H9 (cell line): ENCODE data around the gene TMEM184B. TPM values are rescaled to one million over a fixed set of nuclear protein-coding genes. Genes with fewer than 3 reads are reported as not detected.

Experiments used
- DNase-seq: peaks from one replicate; pipeline ENCODE4 v3.0.0-alpha.2; 2017
- H2AFZ ChIP-seq: one replicate; pipeline ENCODE4 v1.6.1; 2013; ENCODE audit warnings: mild to moderate bottlenecking, low read length, control low read depth, moderate library complexity
- H2AK5ac ChIP-seq: 2 replicates; pipeline ENCODE4 v1.6.1; 2013; ENCODE audit warnings: low read length, control low read depth, mixed read lengths; ENCODE audit not compliant: insufficient read length
- H2BK120ac ChIP-seq: one replicate; pipeline ENCODE4 v1.6.1; 2013; ENCODE audit warnings: low read depth, mild to moderate bottlenecking, low read length, control low read depth, inconsistent platforms; ENCODE audit not compliant: poor library complexity, severe bottlenecking
- H2BK12ac ChIP-seq: 2 replicates; pipeline ENCODE4 v1.6.1; 2013; ENCODE audit warnings: low read length, control low read depth, mixed read lengths, low read depth; ENCODE audit not compliant: insufficient read length
- H2BK15ac ChIP-seq: 2 replicates; pipeline ENCODE4 v1.6.1; 2013; ENCODE audit warnings: low read depth, low read length, control low read depth
- H2BK20ac ChIP-seq: one replicate; pipeline ENCODE4 v1.6.1; 2013; ENCODE audit warnings: low read depth, mild to moderate bottlenecking, low read length, control low read depth, inconsistent platforms; ENCODE audit not compliant: poor library complexity, severe bottlenecking
- H2BK5ac ChIP-seq: 2 replicates; pipeline ENCODE4 v1.6.1; 2013; ENCODE audit warnings: low read length, control low read depth, mixed read lengths; ENCODE audit not compliant: insufficient read length
- H3K14ac ChIP-seq: 2 replicates; pipeline ENCODE4 v1.6.1; 2013; ENCODE audit warnings: low read length, control low read depth; ENCODE audit not compliant: insufficient read depth
- H3K18ac ChIP-seq: 2 replicates; pipeline ENCODE4 v1.6.1; 2013; ENCODE audit warnings: low read depth, mild to moderate bottlenecking, mixed read lengths, low read length, control low read depth; ENCODE audit not compliant: insufficient read length
- H3K23ac ChIP-seq: 2 replicates; pipeline ENCODE4 v1.6.1; 2013; ENCODE audit warnings: low read length, control low read depth, mixed read lengths, low read depth; ENCODE audit not compliant: insufficient read length
- H3K23me2 ChIP-seq: 2 replicates; pipeline ENCODE4 v1.6.1; 2013; ENCODE audit warnings: low read depth, mild to moderate bottlenecking, mixed read lengths, low read length, control low read depth; ENCODE audit not compliant: insufficient read length, poor library complexity, severe bottlenecking
- H3K27ac ChIP-seq: 2 replicates; pipeline ENCODE4 v1.5.1; 2013; ENCODE audit warnings: low read length, control low read depth, mixed read lengths, low read depth; ENCODE audit not compliant: insufficient read length
- H3K27me3 ChIP-seq: 2 replicates; pipeline ENCODE4 v1.6.1; 2013; ENCODE audit warnings: low read length, control low read depth, inconsistent platforms; ENCODE audit not compliant: insufficient read depth
- H3K4ac ChIP-seq: 2 replicates; pipeline ENCODE4 v1.6.1; 2013; ENCODE audit warnings: low read depth, mild to moderate bottlenecking, control low read depth, inconsistent platforms, low read length, moderate library complexity
- H3K4me1 ChIP-seq: 2 replicates; pipeline ENCODE4 v1.6.1; 2013; ENCODE audit warnings: low read length, control low read depth, inconsistent platforms; ENCODE audit not compliant: insufficient read depth
- H3K4me2 ChIP-seq: 2 replicates; pipeline ENCODE4 v1.6.1; 2013; ENCODE audit warnings: low read length, control low read depth, mixed read lengths; ENCODE audit not compliant: insufficient read length, insufficient read depth
- H3K56ac ChIP-seq: 2 replicates; pipeline ENCODE4 v1.6.1; 2013; ENCODE audit warnings: low read depth, mild to moderate bottlenecking, mixed read lengths, low read length, control low read depth; ENCODE audit not compliant: insufficient read length
- H3K79me1 ChIP-seq: 2 replicates; pipeline ENCODE4 v1.6.1; 2013; ENCODE audit warnings: low read depth, mild to moderate bottlenecking, moderate library complexity, low read length, control low read depth, inconsistent platforms; ENCODE audit not compliant: insufficient read depth, poor library complexity, severe bottlenecking
- H3K79me2 ChIP-seq: 2 replicates; pipeline ENCODE4 v1.6.1; 2013; ENCODE audit warnings: low read length, control low read depth, inconsistent platforms; ENCODE audit not compliant: insufficient read depth
- H3K9ac ChIP-seq: 2 replicates; pipeline ENCODE4 v1.6.1; 2013; ENCODE audit warnings: low read length, control low read depth, mixed read lengths; ENCODE audit not compliant: insufficient read length; ENCODE audit errors: extremely low read depth
- H3K9me3 ChIP-seq: one replicate; pipeline ENCODE4 v1.6.1; 2013; ENCODE audit warnings: low read depth, low read length, inconsistent platforms; ENCODE audit not compliant: control insufficient read depth
- H3T11ph ChIP-seq: one replicate; pipeline ENCODE4 v1.6.1; 2013; ENCODE audit warnings: mild to moderate bottlenecking, low read length, control low read depth, inconsistent platforms
- H4K20me1 ChIP-seq: one replicate; pipeline ENCODE4 v1.6.1; 2013; ENCODE audit not compliant: control insufficient read depth, insufficient read length, insufficient read depth
- H4K5ac ChIP-seq: 2 replicates; pipeline ENCODE4 v1.6.1; 2013; ENCODE audit warnings: low read depth, mild to moderate bottlenecking, mixed read lengths, low read length, control low read depth; ENCODE audit not compliant: insufficient read length
- H4K8ac ChIP-seq: replicated peaks from 2 replicates; pipeline ENCODE4 v1.6.1; 2013; ENCODE audit warnings: low read length, control low read depth, mixed read lengths, low read depth; ENCODE audit not compliant: insufficient read length
- H4K91ac ChIP-seq: 2 replicates; pipeline ENCODE4 v1.6.1; 2013; ENCODE audit warnings: low read depth, mild to moderate bottlenecking, moderate library complexity, mixed read lengths, low read length, control low read depth; ENCODE audit not compliant: insufficient read length
- H3K27ac Mint-ChIP-seq, 3 experiments: 2 replicates in 2 of 3; 3 replicates in 1 of 3; pipeline ENCODE4 v1.8.0; 2020 to 2021; ENCODE audit warnings: mixed read lengths in 3 of 3, mild to moderate bottlenecking in 1 of 3, moderate library complexity in 1 of 3
- H3K27me3 Mint-ChIP-seq: 2 replicates; pipeline ENCODE4 v1.8.0; 2021; ENCODE audit warnings: low read depth, mild to moderate bottlenecking, moderate library complexity, mixed read lengths
- H3K36me3 Mint-ChIP-seq, 3 experiments: 2 replicates in 2 of 3; 3 replicates in 1 of 3; pipeline ENCODE4 v1.8.0; 2020 to 2021; ENCODE audit warnings: low read depth in 3 of 3, mixed read lengths in 3 of 3; ENCODE audit not compliant: insufficient read depth in 1 of 3
- H3K4me1 Mint-ChIP-seq, 2 experiments: 2 replicates each; pipeline ENCODE4 v1.8.0; 2020; ENCODE audit warnings: mixed read lengths in 2 of 2
- H3K4me3 Mint-ChIP-seq, 2 experiments: 2 replicates in 1 of 2; 3 replicates in 1 of 2; pipeline ENCODE4 v1.8.0; 2020 to 2021; ENCODE audit warnings: mild to moderate bottlenecking in 2 of 2, mixed read lengths in 2 of 2, moderate library complexity in 1 of 2
- H3K9me3 Mint-ChIP-seq, 2 experiments: 2 replicates in 1 of 2; 3 replicates in 1 of 2; pipeline ENCODE4 v1.8.0; 2020; ENCODE audit warnings: mild to moderate bottlenecking in 2 of 2, mixed read lengths in 2 of 2, moderate library complexity in 1 of 2
- CTCF ChIP-seq: fragments of 200-600 bp; sonication (generic); conservative IDR thresholded peaks from 3 replicates; pipeline ENCODE4 v1.8.0; 2021; ENCODE audit warnings: antibody characterized with exemption, mild to moderate bottlenecking
- WGBS: extraction: QIAGEN DNeasy Blood & Tissue Kit; methylation state at CpG from one replicate; pipeline ENCODE4 v1.1.7; 2013; ENCODE audit warnings: missing lambda C conversion rate, low lambda C conversion rate, mixed read lengths; ENCODE audit not compliant: insufficient read length; ENCODE audit errors: extremely low coverage; 5-methylcytosine and 5-hydroxymethylcytosine counted together
- total RNA-seq: library from RNA; stranded (reverse); gene quantifications from 2 replicates; pipeline ENCODE4 v1.2.1, GENCODE V29; 2021

Gene TMEM184B
- total RNA-seq, 1 experiment from 2014 or later = 58.5 TPM

GRCh38 chr22:38222797-38223119 is 50.1 kb downstream of the TMEM184B start:
- H3K27ac Mint-ChIP-seq = no peak overlapping the region
- Histone ChIP-seq H2AK5ac (no peak overlapping the region), H3K9ac (no peak overlapping the region), H3K14ac (no peak overlapping the region), H3K23me2 (no peaks in the 10 kb centered on the region), H3K56ac (no peak overlapping the region), H3K79me1 (no peaks in the 10 kb centered on the region), H2BK20ac (no peak overlapping the region), H2BK5ac (no peak overlapping the region), H3K27ac (no peak overlapping the region), H3K27me3 (no peaks in the 10 kb centered on the region), H2BK12ac (no peak overlapping the region), H4K5ac (no peak overlapping the region), H4K91ac (no peak overlapping the region), H3K79me2 (no peaks in the 10 kb centered on the region), H3K4me2 (no peak overlapping the region), H3K23ac (no peak overlapping the region), H2BK15ac (no peak overlapping the region), H2BK120ac (no peak overlapping the region), H3K18ac (no peak overlapping the region), H4K8ac (no peak overlapping the region), H2AFZ (no peak overlapping the region), H4K20me1 (no peaks in the 10 kb centered on the region), H3K4ac (no peak overlapping the region), H3K9me3 (no peaks in the 10 kb centered on the region), H3T11ph (no peak overlapping the region), H3K4me1 (peaks cover 4% of the 10 kb centered on the region; the same call in 1 of the 2 replicates)
- H3K4me1 Mint-ChIP-seq = peaks cover 16 to 21% of the 10 kb centered on the region in 2 experiments
- TF ChIP-seq CTCF = no peak
- WGBS = no CpG with 5 or more reads among the region's 8 CpGs
- H3K27me3 Mint-ChIP-seq = no peaks in the 10 kb centered on the region
- H3K36me3 Mint-ChIP-seq = peaks cover 2 to 39% (median 32%) of the 10 kb centered on the region in 3 experiments
- H3K9me3 Mint-ChIP-seq = no peaks in the 10 kb centered on the region
- no peak overlapping the region for H3K4me3 Mint-ChIP-seq
- no peak for DNase-seq
